ENCODE data around the gene GPSM3.
"Not testable (repeated sequence)": the region's sequence is repeated elsewhere in the genome, so short reads cannot be mapped to it uniquely, and the experiment has no call there.

GPSM3 gene

DNA sequence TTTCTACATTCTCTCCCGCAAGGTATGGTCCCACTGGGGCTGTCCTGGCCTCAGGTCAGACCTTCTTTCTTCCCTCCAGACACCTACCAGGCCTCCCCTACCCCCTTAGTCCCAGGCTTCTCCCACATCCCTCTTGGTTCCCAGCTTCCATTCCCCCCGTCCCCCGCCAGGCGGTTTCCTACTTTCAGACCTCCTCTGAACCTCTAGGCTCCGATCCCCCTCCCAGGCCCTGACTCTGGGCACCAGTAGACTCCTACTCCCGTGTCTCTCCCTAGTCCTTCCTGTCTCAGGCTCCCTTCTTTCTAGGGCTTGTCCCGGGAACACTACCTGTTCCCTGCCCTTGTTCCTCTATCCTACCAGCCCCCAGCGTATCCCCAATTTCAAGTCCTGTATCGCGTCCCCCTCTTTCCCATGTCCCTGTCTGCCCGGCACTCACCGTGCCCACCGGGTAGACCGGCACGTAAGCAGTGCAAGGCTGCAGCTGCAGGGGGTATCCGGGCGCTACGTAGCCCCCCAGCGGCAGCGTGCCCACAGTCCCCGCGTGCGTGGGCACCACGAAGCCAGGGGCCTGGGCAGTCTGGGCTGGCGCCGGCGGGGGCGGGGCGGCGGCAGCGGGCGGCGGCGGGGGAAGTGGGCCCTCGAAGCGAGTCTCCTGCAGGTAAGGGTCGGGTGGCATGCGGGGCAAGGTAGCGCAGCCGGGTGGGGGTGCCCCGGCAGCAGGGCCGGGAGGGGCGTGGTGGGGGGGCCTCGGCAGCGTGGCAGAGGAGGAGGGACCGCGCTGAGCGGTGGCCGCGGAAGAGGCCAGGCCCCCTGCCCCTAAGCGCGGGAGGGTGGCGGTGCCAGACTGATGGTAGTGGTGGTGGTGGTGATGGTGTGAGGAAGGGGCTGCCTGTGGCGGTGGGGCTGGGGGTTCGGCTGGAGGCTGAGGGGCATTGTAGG is 42.2 kb downstream of the GPSM3 start:
- Histone ChIP-seq H3K9ac (ENCODE audit: low read depth, low read length) (no peak overlapping the region), H3K4me1 (ENCODE audit: control insufficient read depth, insufficient read depth, low read length) (peaks cover 24% of the 10 kb centered on the region), H3K9me3 (ENCODE audit: control insufficient read depth, insufficient read depth, low read length) (no peaks in the 10 kb centered on the region), H3K4me3 (ENCODE audit: low read depth, low read length) (peak overlapping the region; percentile 58), H3K36me3 (ENCODE audit: control insufficient read depth, insufficient read depth, low read length) (no peaks in the 10 kb centered on the region), H3K27me3 (ENCODE audit: control insufficient read depth, insufficient read depth, low read length) (peaks cover 48% of the 10 kb centered on the region)

- Histone ChIP-seq H3K9me3 (ENCODE audit: control insufficient read depth, insufficient read depth, low read length) (no peaks in the 10 kb centered on the region), H3K4me1 (ENCODE audit: control insufficient read depth, insufficient read depth, low read length) (peaks cover 21% of the 10 kb centered on the region), H3K27me3 (ENCODE audit: control insufficient read depth, insufficient read depth, low read length) (peaks cover 48% of the 10 kb centered on the region), H3K36me3 (ENCODE audit: control insufficient read depth, insufficient read depth, low read length) (no peaks in the 10 kb centered on the region), H3K4me3 (ENCODE audit: low read depth, low read length) (peak overlapping the region; percentile 73), H3K9ac (ENCODE audit: low read depth, low read length) (peak overlapping the region; percentile 9)
These were observed 43.2 kb downstream of the GPSM3 start for GRCh38 chr6:32149092-32149755.

DNA sequence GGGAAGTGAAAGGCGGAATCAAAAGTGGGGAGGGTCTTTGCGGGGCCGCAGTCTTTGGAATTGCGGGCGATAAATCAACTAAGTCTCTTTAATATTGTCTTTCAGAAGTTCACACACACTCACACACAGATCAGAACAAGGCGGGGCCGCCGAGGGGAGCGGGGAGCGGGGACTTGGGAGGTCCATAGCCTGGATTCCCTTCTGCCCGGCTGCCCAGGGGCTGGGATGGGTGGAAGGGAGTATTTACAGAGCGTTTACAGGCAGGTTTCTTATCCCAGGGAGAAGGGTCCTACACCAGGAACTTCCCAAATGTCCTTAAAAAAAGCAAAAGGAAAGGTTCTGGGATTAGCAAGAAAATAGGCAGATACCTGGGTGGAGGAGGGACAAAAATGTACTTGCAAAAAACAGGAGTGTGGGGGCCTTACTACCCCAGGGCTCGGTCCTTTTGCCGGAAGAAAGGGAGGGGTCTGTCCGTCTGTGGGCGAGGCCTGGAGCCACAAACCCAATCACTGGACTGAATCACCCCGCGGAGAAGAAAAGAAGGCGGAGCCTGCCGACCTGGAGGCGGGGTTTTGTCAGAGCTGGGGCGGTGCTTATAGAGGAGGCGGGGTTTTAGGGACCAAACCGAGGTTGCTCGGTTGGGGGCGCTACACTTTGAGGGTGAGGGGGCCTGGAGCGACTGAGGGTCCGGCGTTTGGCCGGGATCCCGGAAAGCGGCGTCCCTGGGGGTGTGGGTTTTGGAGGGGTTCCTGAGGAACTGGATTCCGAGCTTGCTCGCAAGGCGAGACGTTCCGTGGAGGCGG is 44.0 kb downstream of the GPSM3 start:
- peaks cover 48% of the 10 kb centered on the region for H3K27me3 ChIP-seq (ENCODE audit: control insufficient read depth, insufficient read depth, low read length)
- H3K4me3 ChIP-seq (ENCODE audit: low read depth, low read length) = peak overlapping the region; percentile 73
- no peaks in the 10 kb centered on the region for H3K9me3 ChIP-seq (ENCODE audit: control insufficient read depth, insufficient read depth, low read length)
- peak overlapping the region; percentile 9 for H3K9ac ChIP-seq (ENCODE audit: low read depth, low read length)
- H3K4me1 ChIP-seq (ENCODE audit: control insufficient read depth, insufficient read depth, low read length) = peaks cover 21% of the 10 kb centered on the region
- no peaks in the 10 kb centered on the region for H3K36me3 ChIP-seq (ENCODE audit: control insufficient read depth, insufficient read depth, low read length)

- H3K27me3 ChIP-seq (ENCODE audit: control insufficient read depth, insufficient read depth, low read length) = peaks cover 41% of the 10 kb centered on the region
- H3K36me3 ChIP-seq (ENCODE audit: control insufficient read depth, insufficient read depth, low read length) = no peaks in the 10 kb centered on the region
- no peaks in the 10 kb centered on the region for H3K9me3 ChIP-seq (ENCODE audit: control insufficient read depth, insufficient read depth, low read length)
- H3K9ac ChIP-seq (ENCODE audit: low read depth, low read length) = no peak overlapping the region
- H3K4me1 ChIP-seq (ENCODE audit: control insufficient read depth, insufficient read depth, low read length) = peaks cover 17% of the 10 kb centered on the region
- peak overlapping the region; percentile 73 for H3K4me3 ChIP-seq (ENCODE audit: low read depth, low read length)
These were observed 44.9 kb downstream of the GPSM3 start for GRCh38 chr6:32147401-32148132.

GRCh38 chr6:32146687-32147086 is 45.8 kb downstream of the GPSM3 start:
- Histone ChIP-seq H3K27me3 (ENCODE audit: control insufficient read depth, insufficient read depth, low read length) (peaks cover 34% of the 10 kb centered on the region), H3K9ac (ENCODE audit: low read depth, low read length) (no peak overlapping the region), H3K4me3 (ENCODE audit: low read depth, low read length) (no peak overlapping the region), H3K36me3 (ENCODE audit: control insufficient read depth, insufficient read depth, low read length) (no peaks in the 10 kb centered on the region), H3K9me3 (ENCODE audit: control insufficient read depth, insufficient read depth, low read length) (no peaks in the 10 kb centered on the region), H3K4me1 (ENCODE audit: control insufficient read depth, insufficient read depth, low read length) (peaks cover 12% of the 10 kb centered on the region)

GRCh38 chr6:32146287-32146686 is 46.2 kb downstream of the GPSM3 start:
- Histone ChIP-seq H3K27me3 (ENCODE audit: control insufficient read depth, insufficient read depth, low read length) (peaks cover 31% of the 10 kb centered on the region), H3K4me1 (ENCODE audit: control insufficient read depth, insufficient read depth, low read length) (peaks cover 12% of the 10 kb centered on the region), H3K36me3 (ENCODE audit: control insufficient read depth, insufficient read depth, low read length) (no peaks in the 10 kb centered on the region), H3K4me3 (ENCODE audit: low read depth, low read length) (no peak overlapping the region), H3K9me3 (ENCODE audit: control insufficient read depth, insufficient read depth, low read length) (no peaks in the 10 kb centered on the region), H3K9ac (ENCODE audit: low read depth, low read length) (no peak overlapping the region)

GRCh38 chr6:32144238-32144637 is 48.2 kb downstream of the GPSM3 start:
- H3K27me3 ChIP-seq (ENCODE audit: control insufficient read depth, insufficient read depth, low read length) = peaks cover 12% of the 10 kb centered on the region
- not testable (repeated sequence) for H3K4me1 ChIP-seq (ENCODE audit: control insufficient read depth, insufficient read depth, low read length); H3K9ac ChIP-seq (ENCODE audit: low read depth, low read length); H3K4me3 ChIP-seq (ENCODE audit: low read depth, low read length); H3K9me3 ChIP-seq (ENCODE audit: control insufficient read depth, insufficient read depth, low read length); H3K36me3 ChIP-seq (ENCODE audit: control insufficient read depth, insufficient read depth, low read length)
